K562 (cell line): ENCODE data around the gene HIVEP3. TPM values are rescaled to one million over a fixed set of nuclear protein-coding genes. Genes with fewer than 3 reads are reported as not detected.

ENCODE experiments used
- ATAC-seq: fragments of 200-7000 bp; cut with Tn5 transposase; 3 replicates; pipeline ENCODE4 v1.9.1; 2020; ENCODE audit warnings: moderate library complexity
- BruUV-seq: library from RNA; stranded (reverse); fragments of 400-500 nt; replicated peaks from 2 replicates; lab custom pipeline; 2021; lab: Mats Ljungman, UMichigan
- CTCF ChIA-PET: fragments of 300-600 bp; formaldehyde crosslinking; extraction: SDS; loops from one replicate; lab custom pipeline; 2021; ENCODE audit warnings: low intra/inter-chr PET ratio; lab: Yijun Ruan, JAX
- POLR2A ChIA-PET: fragments of 300-600, 350-650 bp; sonication (Branson Sonifier 250); formaldehyde crosslinking; extraction: SDS; loops from one replicate; lab custom pipeline; 2021; ENCODE audit warnings: antibody characterized with exemption, inconsistent platforms; lab: Yijun Ruan, JAX
- DNase-seq, 4 experiments: peaks; one replicate each; pipeline versions ENCODE4 v3.0.0 to v3.0.0-alpha.2; 2011 to 2018; ENCODE audit warnings: low spot score in 3 of 4, mixed read lengths in 3 of 4; ENCODE audit errors: extremely low read depth in 1 of 4
- FAIRE-seq: peaks from 2 replicates; lab custom pipeline; 2011; peaks lifted over from hg19 to GRCh38; lab: Jason Lieb, UNC
- H2AFZ ChIP-seq: 2 replicates; pipeline ENCODE4 v1.6.0; 2011; ENCODE audit warnings: low read depth, low read length, control low read depth, inconsistent platforms
- H3K27ac ChIP-seq: fragments of 200-600 bp; 3 replicates; pipeline ENCODE4 v1.8.0; 2011; ENCODE audit warnings: low read depth, mild to moderate bottlenecking, control low read depth, inconsistent platforms, low read length, moderate library complexity, mixed read lengths; ENCODE audit errors: extremely low read depth
- H3K27me3 ChIP-seq, 2 experiments: fragments of 300-600 bp in 1 of 2; 2 replicates in 1 of 2; 3 replicates in 1 of 2; pipeline versions ENCODE4 v1.6.0 to v1.8.0; 2011; ENCODE audit warnings: inconsistent platforms in 2 of 2, low read length in 2 of 2, mild to moderate bottlenecking in 1 of 2, mixed read lengths in 1 of 2, moderate library complexity in 1 of 2; ENCODE audit not compliant: control insufficient read depth in 2 of 2, insufficient read depth in 2 of 2
- H3K36me3 ChIP-seq: fragments of 300-600 bp; 3 replicates; pipeline ENCODE4 v1.8.0; 2011; ENCODE audit warnings: mild to moderate bottlenecking, low read length, inconsistent platforms; ENCODE audit not compliant: control insufficient read depth, insufficient read depth
- H3K4me1 ChIP-seq, 2 experiments: fragments of 200-600 bp in 1 of 2; replicated peaks in 1 of 2; 2 replicates in 1 of 2; 3 replicates in 1 of 2; pipeline versions ENCODE4 v1.5.1 to v1.8.0; 2011; ENCODE audit warnings: inconsistent platforms in 2 of 2, low read length in 2 of 2, mild to moderate bottlenecking in 1 of 2, mixed read lengths in 1 of 2, moderate library complexity in 1 of 2; ENCODE audit not compliant: control insufficient read depth in 2 of 2, insufficient read depth in 2 of 2
- H3K4me2 ChIP-seq: 2 replicates; pipeline ENCODE4 v1.6.1; 2011; ENCODE audit warnings: low read length, control low read depth, inconsistent platforms, mixed read lengths; ENCODE audit not compliant: insufficient read depth
- H3K4me3 ChIP-seq: fragments of 200-600 bp; sonication (generic), shearing (Covaris generic); 2 replicates; pipeline ENCODE4 v1.5.1; 2016; ENCODE audit warnings: control low read depth, inconsistent platforms
- H3K79me2 ChIP-seq: fragments of 200-600 bp; 3 replicates; pipeline ENCODE4 v1.8.0; 2011; ENCODE audit warnings: low read length, inconsistent platforms; ENCODE audit not compliant: control insufficient read depth, insufficient read depth
- H3K9ac ChIP-seq, 2 experiments: 2 replicates each; pipeline versions ENCODE4 v1.6.0 to v1.6.1; 2011; ENCODE audit warnings: low read depth in 2 of 2, low read length in 2 of 2, control low read depth in 1 of 2, inconsistent platforms in 1 of 2, mild to moderate bottlenecking in 1 of 2, mixed read lengths in 1 of 2; ENCODE audit not compliant: insufficient read depth in 1 of 2
- H3K9me1 ChIP-seq: one replicate; pipeline ENCODE4 v1.6.0; 2011; ENCODE audit warnings: inconsistent platforms, mild to moderate bottlenecking, low read length, moderate library complexity; ENCODE audit not compliant: control insufficient read depth, insufficient read depth
- H3K9me3 ChIP-seq: replicated peaks from 2 replicates; pipeline ENCODE4 v1.5.1; 2011; ENCODE audit warnings: low read depth, low read length, inconsistent platforms; ENCODE audit not compliant: control insufficient read depth, insufficient read depth
- H4K20me1 ChIP-seq: replicated peaks from 2 replicates; pipeline ENCODE4 v1.6.1; 2011; ENCODE audit warnings: low read length, inconsistent platforms, mixed read lengths; ENCODE audit not compliant: control insufficient read depth, insufficient read depth
- E2F4 ChIP-seq: sonication (generic); formaldehyde crosslinking; IDR thresholded peaks from 2 replicates; pipeline ENCODE4 v1.8.0; 2022; ENCODE audit warnings: mild to moderate bottlenecking, low read depth, missing genetic modification reagents
- ETV1 ChIP-seq: fragments of 450-650 bp; conservative IDR thresholded peaks from 2 replicates; pipeline ENCODE4 v1.6.1; 2016; ENCODE audit warnings: missing genetic modification characterization, control low read depth, low read depth, missing compliant biosample characterization
- MBD1 ChIP-seq: fragments of 250-450 bp; sonication (Bioruptor Pico); IDR thresholded peaks from 2 replicates; pipeline ENCODE4 v1.8.0; 2022; ENCODE audit warnings: inconsistent platforms
- POLR3A ChIP-seq: IDR thresholded peaks from 2 replicates; pipeline ENCODE4 v1.6.1; 2011; ENCODE audit warnings: borderline replicate concordance, mild to moderate bottlenecking, moderate library complexity; ENCODE audit not compliant: insufficient read length, insufficient read depth; ENCODE audit errors: extremely low read depth
- SRSF3 ChIP-seq: fragments of 200-400 bp; formaldehyde crosslinking; IDR thresholded peaks from 2 replicates; pipeline ENCODE4 v1.6.1; 2016; ENCODE audit warnings: mild to moderate bottlenecking, low read length, moderate library complexity; ENCODE audit not compliant: insufficient read depth
- TBL1XR1 ChIP-seq, 2 experiments: IDR thresholded peaks; 2 replicates each; pipeline ENCODE4 v1.6.1; 2012; ENCODE audit warnings: improper control_type of control experiment in 2 of 2, low read length in 2 of 2, mild to moderate bottlenecking in 1 of 2
- TCFL5 ChIP-seq: fragments of 250-450 bp; sonication (Bioruptor Pico); conservative IDR thresholded peaks from 2 replicates; pipeline ENCODE4 v1.6.1; 2021; ENCODE audit warnings: mild to moderate bottlenecking, moderate library complexity, matching md5 sums
- XRCC4 ChIP-seq: IDR thresholded peaks from one replicate; pipeline ENCODE4 v1.6.1; 2011; ENCODE audit not compliant: insufficient read depth, insufficient read length; ENCODE audit errors: extremely low read depth
- ZFP36 ChIP-seq: fragments of 150-350 bp; IDR thresholded peaks from 2 replicates; pipeline ENCODE4 v1.6.1; 2018; ENCODE audit warnings: low read length, low read depth; ENCODE audit not compliant: partially characterized antibody
- ZNF212 ChIP-seq: fragments of 450-650 bp; formaldehyde crosslinking; IDR thresholded peaks from 2 replicates; pipeline ENCODE4 v1.4.0; 2020; ENCODE audit warnings: mild to moderate bottlenecking
- WGBS: fragments of 100-300 bp; shearing (Covaris generic); methylation state at CpG from one replicate; pipeline ENCODE4 v1.1.6; 2016; ENCODE audit warnings: low coverage, mixed read lengths; ENCODE audit not compliant: insufficient coverage; ENCODE audit errors: missing lambda C conversion rate; 5-methylcytosine and 5-hydroxymethylcytosine counted together
- in situ Hi-C: fragments of 300-500 bp; cut with MboI; formaldehyde crosslinking; loops from 4 replicates; pipeline ENCODE4 v1.15.0; 2018; ENCODE audit warnings: inconsistent platforms, mixed read lengths
- intact Hi-C: fragments of 100-400 bp; cut with micrococcal nuclease; formaldehyde crosslinking; loops from 2 replicates; pipeline ENCODE4 v1.14.2; 2022
- polyA plus RNA-seq, 8 experiments: library from polyadenylated mRNA; depleted of rRNA in 4 of 8; stranded (reverse) in 5 of 8; unstranded in 3 of 8; fragments of >200 nt; fragmentation: Nextera tagmentation in 2 of 8; fragmentation: Illumina TruSeq in 1 of 8; extraction: Ambion mirVana in 2 of 8; extraction: Trizol in 1 of 8; gene quantifications; 2 replicates each; pipeline versions ENCODE4 v1.2.1 to v1.2.3, GENCODE V29; 2011 to 2014; ENCODE audit warnings: inconsistent platforms in 1 of 8, missing spikeins in 1 of 8
- total RNA-seq, 7 experiments: library from RNA; depleted of rRNA in 6 of 7; stranded (reverse); fragments of >200 nt in 6 of 7; fragmentation: Illumina TruSeq in 2 of 7; extraction: Trizol in 2 of 7; gene quantifications; 2 replicates each; pipeline versions ENCODE4 v1.2.1 to v1.2.3, GENCODE V29; 2011 to 2021; ENCODE audit warnings: low replicate concordance in 1 of 7
- TF ChIP-seq, protein P1 (sequence below): fragments of 450-650 bp; IDR thresholded peaks from 2 replicates; pipeline ENCODE4 v1.6.1; 2018; ENCODE audit warnings: mild to moderate bottlenecking, low read depth; ENCODE audit not compliant: partially characterized antibody

HIVEP3 gene
- total and polyA plus RNA-seq, 9 of the 15 experiments (the other 6 are each of a cell fraction or from before 2014, with no cell fraction given), result 0.09 to 0.58 (median 0.34) TPM; not detected in 1

DNA sequence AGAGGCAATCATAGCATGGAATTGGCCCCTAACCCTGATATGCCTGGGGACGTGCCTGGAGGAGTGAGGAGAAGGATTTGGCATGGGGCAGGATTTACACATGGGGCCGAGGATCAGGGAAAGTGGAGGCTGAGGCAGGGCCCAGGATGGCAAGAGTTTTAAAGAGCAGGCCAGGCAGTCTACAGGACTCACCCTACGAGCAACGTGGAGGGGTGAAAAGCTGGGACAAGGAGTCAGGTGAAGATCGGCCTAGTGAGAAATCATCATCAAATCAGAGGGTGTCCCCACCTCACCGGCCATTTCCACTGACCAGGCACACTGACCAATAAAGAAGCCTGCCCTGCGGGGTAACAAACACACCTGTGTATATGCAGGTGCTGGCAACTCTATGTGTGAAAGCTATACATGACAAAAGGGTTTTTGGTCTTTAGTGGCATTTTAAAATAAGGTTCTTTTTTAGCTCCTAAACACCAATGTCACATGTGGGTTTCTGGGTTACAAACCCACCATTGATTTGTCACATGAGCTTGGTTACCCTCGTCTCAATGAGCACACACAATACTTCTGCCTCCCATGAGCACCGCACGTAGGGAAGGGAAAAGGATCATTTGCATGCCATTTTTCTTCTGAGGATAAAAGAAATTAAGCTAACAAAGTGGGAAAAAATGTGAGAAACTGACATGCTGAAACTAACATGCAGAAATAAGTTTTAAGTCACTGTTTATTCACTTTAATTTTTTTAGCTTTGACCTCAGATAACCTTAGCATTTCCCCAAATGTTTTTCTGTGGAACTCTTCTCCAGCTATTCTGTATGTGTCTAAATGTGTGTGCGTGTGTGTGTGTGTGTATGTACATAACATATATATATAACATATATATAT is 266.1 kb downstream of the HIVEP3 start:
- Histone ChIP-seq H3K9ac (no peak overlapping the region), H3K79me2 (no peaks in the 10 kb centered on the region), H3K9me1 (no peaks in the 10 kb centered on the region), H4K20me1 (no peaks in the 10 kb centered on the region), H3K4me1 (no peaks in the 10 kb centered on the region), H3K27me3 (peaks cover 6 to 42% of the 10 kb centered on the region in 2 experiments; a peak in 3 of 5 replicates), H3K36me3 (no peaks in the 10 kb centered on the region), H3K4me3 (no peak overlapping the region), H2AFZ (no peak overlapping the region), H3K4me2 (no peak overlapping the region), H3K27ac (no peak overlapping the region), H3K9me3 (no peaks in the 10 kb centered on the region)
- FAIRE-seq (no peak), DNase-seq (no peak), ATAC-seq (no peak)
- no peak for TF ChIP-seq TBL1XR1 (IDR thresholded peaks at IDR 0.05; ENCODE audit: low read length in 2 of 2)
- TF ChIP-seq ZFP36, result no peak
- no peak for TF ChIP-seq ETV1
- TF ChIP-seq XRCC4, result no peak
- TF ChIP-seq ZNF212 (CRISPR knock-in tag), result no peak
- no peak for TF ChIP-seq E2F4 (CRISPR knock-in tag)
- no peak for TF ChIP-seq POLR3A
- TF ChIP-seq SRSF3, result no peak
- TF ChIP-seq MBD1, result no peak
- TF ChIP-seq TCFL5, result no peak
- TF ChIP-seq, protein P1, sequence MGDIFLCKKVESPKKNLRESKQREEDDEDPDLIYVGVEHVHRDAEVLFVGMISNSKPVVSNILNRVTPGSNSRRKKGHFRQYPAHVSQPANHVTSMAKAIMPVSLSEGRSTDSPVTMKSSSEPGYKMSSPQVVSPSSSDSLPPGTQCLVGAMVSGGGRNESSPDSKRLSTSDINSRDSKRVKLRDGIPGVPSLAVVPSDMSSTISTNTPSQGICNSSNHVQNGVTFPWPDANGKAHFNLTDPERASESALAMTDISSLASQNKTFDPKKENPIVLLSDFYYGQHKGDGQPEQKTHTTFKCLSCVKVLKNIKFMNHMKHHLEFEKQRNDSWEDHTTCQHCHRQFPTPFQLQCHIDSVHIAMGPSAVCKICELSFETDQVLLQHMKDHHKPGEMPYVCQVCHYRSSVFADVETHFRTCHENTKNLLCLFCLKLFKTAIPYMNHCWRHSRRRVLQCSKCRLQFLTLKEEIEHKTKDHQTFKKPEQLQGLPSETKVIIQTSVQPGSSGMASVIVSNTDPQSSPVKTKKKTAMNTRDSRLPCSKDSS, result no peak
- in situ Hi-C loops (no loop called here), intact Hi-C loops (no loop called here)
- POLR2A ChIA-PET, result interaction anchor here (0.6 to 1.8 kb wide), 4 partner anchors 13 to 970 kb away, joined by 3 to 5 read pairs (median 4); no protein-coding TSS in a partner anchor
- no TSS peak for BruUV-seq
- WGBS, result 1% methylated on average over 11 of the region's 11 CpGs
- CTCF ChIA-PET, result no interaction called here
